ENCODE measurements around the gene KHDRBS2. TPM values are rescaled to one million over a fixed set of nuclear protein-coding genes. Genes with fewer than 3 reads are reported as not detected.

KHDRBS2 gene
- total RNA-seq, 2 experiments from 2014 or later, result not detected

GRCh38 chr6:61682562-61682961 lies 603.5 kb downstream of the KHDRBS2 start:
- Mint-ChIP-seq H3K9me3 (peaks cover 9% of the 10 kb centered on the region), H3K4me3 (no peak overlapping the region), H3K27ac (no peak overlapping the region), H3K4me1 (no peaks in the 10 kb centered on the region), H3K27me3 (no peaks in the 10 kb centered on the region), H3K36me3 (ENCODE audit: low read depth) (no peaks in the 10 kb centered on the region)
- ChIA-PET POLR2A (no interaction called here), CTCF (no interaction called here)
- DNase-seq, result no peak

GRCh38 chr6:61679625-61680024 lies 606.4 kb downstream of the KHDRBS2 start:
- peaks cover 5% of the 10 kb centered on the region for H3K9me3 Mint-ChIP-seq
- H3K4me3 Mint-ChIP-seq, result no peak overlapping the region
- no peak overlapping the region for H3K27ac Mint-ChIP-seq
- ChIA-PET POLR2A (no interaction called here), CTCF (no interaction called here)
- no peaks in the 10 kb centered on the region for H3K27me3 Mint-ChIP-seq
- H3K4me1 Mint-ChIP-seq, result no peaks in the 10 kb centered on the region
- DNase-seq, result no peak
- no peaks in the 10 kb centered on the region for H3K36me3 Mint-ChIP-seq (ENCODE audit: low read depth)

- ChIA-PET CTCF (no interaction called here), POLR2A (no interaction called here)
- Mint-ChIP-seq H3K4me1 (no peaks in the 10 kb centered on the region), H3K9me3 (peaks cover 9% of the 10 kb centered on the region), H3K4me3 (no peak overlapping the region), H3K27me3 (no peaks in the 10 kb centered on the region), H3K36me3 (ENCODE audit: low read depth) (no peaks in the 10 kb centered on the region), H3K27ac (no peak overlapping the region)
- no peak for DNase-seq
Measured at GRCh38 chr6:61675734-61676133, 610.3 kb downstream of the KHDRBS2 start.

GRCh38 chr6:61649845-61650244 lies 636.2 kb downstream of the KHDRBS2 start:
- Mint-ChIP-seq H3K27ac (no peak overlapping the region), H3K9me3 (peaks cover 11% of the 10 kb centered on the region), H3K27me3 (no peaks in the 10 kb centered on the region), H3K4me3 (no peak overlapping the region), H3K36me3 (ENCODE audit: low read depth) (no peaks in the 10 kb centered on the region), H3K4me1 (no peaks in the 10 kb centered on the region)
- CTCF ChIA-PET, result no interaction called here
- POLR2A ChIA-PET, result no interaction called here
- DNase-seq, result no peak

- Mint-ChIP-seq H3K27ac (no peak overlapping the region), H3K4me1 (no peaks in the 10 kb centered on the region), H3K36me3 (ENCODE audit: low read depth) (no peaks in the 10 kb centered on the region), H3K27me3 (no peaks in the 10 kb centered on the region), H3K4me3 (no peak overlapping the region), H3K9me3 (peaks cover 21% of the 10 kb centered on the region)
- no peak for DNase-seq
- CTCF ChIA-PET, result no interaction called here
- POLR2A ChIA-PET, result no interaction called here
Measured at GRCh38 chr6:61640463-61640862, 645.6 kb downstream of the KHDRBS2 start.

Measured in activated CD4-positive, alpha-beta T cell treated with anti-CD3 and anti-CD28 coated beads, Interleukin-2, amount 10 ng/mL, durations not matched to agents 7 days and 5 days (primary cell).